HUES64 (cell line): ENCODE measurements around the gene GPX7.
"Not testable (repeated sequence)": the region's sequence is repeated elsewhere in the genome, so short reads cannot be mapped to it uniquely, and the experiment has no call there.

Source experiments
- H3K27ac ChIP-seq: 2 replicates; pipeline ENCODE4 v1.7.0; 2013; ENCODE audit warnings: low read depth, low read length, inconsistent platforms
- H3K27me3 ChIP-seq: 2 replicates; pipeline ENCODE4 v1.6.1; 2013; ENCODE audit warnings: mild to moderate bottlenecking, low read length; ENCODE audit not compliant: insufficient read depth
- H3K36me3 ChIP-seq: 2 replicates; pipeline ENCODE4 v1.6.1; 2013; ENCODE audit warnings: mild to moderate bottlenecking, low read length; ENCODE audit not compliant: insufficient read depth
- H3K4me1 ChIP-seq: 2 replicates; pipeline ENCODE4 v1.6.1; 2013; ENCODE audit warnings: mild to moderate bottlenecking, low read length, moderate library complexity; ENCODE audit not compliant: insufficient read depth
- H3K4me3 ChIP-seq: 2 replicates; pipeline ENCODE4 v1.5.1; 2013; ENCODE audit warnings: mild to moderate bottlenecking, low read length, moderate library complexity
- H3K9ac ChIP-seq: 2 replicates; pipeline ENCODE4 v1.6.1; 2013; ENCODE audit warnings: mild to moderate bottlenecking, low read depth, low read length
- H3K9me3 ChIP-seq: 2 replicates; pipeline ENCODE4 v1.6.1; 2013; ENCODE audit warnings: low read depth, low read length; ENCODE audit not compliant: insufficient read depth
- WGBS: fragments of 150-250, 120-280 bp; methylation state at CpG from one replicate; pipeline ENCODE4 v1.1.7; 2013; ENCODE audit warnings: missing lambda C conversion rate; 5-methylcytosine and 5-hydroxymethylcytosine counted together

GPX7 gene

DNA sequence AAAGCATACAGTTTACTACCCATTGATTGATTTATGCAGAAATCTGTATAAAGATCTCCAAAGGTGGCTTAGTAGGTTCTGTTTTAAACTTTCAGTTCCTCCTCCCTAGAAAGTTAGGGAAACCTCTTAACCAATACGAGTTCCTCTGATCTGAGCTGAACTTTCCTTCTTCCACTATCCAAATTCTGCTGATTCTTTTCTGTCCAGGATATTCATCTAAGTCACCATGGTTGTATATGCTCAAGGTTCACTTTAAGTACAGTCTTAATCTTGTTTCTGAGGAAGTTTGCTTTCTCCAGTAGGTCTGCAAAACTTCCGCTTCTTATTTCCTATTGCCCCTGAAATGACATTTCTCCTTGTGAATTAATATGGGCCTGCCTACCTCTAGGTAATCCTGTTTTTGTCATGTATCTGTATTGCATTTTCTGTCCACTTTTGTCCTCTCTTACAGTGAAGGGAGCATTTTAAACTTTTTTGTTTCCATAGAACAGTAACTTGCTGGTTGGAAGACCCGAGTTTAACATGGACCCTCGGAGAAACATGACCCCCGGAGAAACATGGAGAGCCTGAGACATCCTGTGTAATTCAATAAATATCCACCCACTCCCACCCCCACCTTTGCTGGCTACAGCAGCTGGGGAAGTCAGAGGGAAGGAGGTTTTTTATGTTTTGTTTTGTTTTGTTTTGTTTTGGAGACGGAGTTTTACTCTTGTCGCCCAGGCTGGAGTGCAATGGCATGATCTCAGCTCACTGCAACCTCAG is 32.5 kb upstream of the GPX7 start:
- Histone ChIP-seq H3K9ac (no peak overlapping the region), H3K9me3 (no peaks in the 10 kb centered on the region), H3K27me3 (no peaks in the 10 kb centered on the region), H3K4me3 (no peak overlapping the region), H3K4me1 (peaks cover 6% of the 10 kb centered on the region; the same call in 1 of the 2 replicates), H3K36me3 (no peaks in the 10 kb centered on the region), H3K27ac (no peak overlapping the region)
- 88% methylated on average over 7 of the region's 7 CpGs for WGBS

DNA sequence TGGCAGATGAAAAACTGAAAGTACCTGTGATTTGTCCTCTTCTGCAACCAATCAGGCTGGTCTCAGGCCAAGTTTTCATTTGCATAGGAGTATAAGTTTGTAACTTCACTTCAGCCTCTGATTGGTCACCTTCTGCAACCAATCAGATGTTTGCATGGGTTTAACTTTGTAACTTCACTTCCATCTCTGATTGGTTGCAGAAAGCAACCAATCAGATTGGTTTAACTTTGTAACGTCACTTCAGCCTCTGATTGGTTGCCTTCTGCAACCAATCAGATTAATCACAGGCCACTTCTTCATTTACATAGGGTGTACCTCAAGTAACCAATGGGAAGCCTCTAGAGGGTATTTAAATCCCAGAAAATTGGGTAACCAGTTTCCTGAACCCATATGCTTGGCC is 30.4 kb upstream of the GPX7 start:
- Histone ChIP-seq H3K4me1 (peaks cover 6% of the 10 kb centered on the region; the same call in 1 of the 2 replicates), H3K27me3 (no peaks in the 10 kb centered on the region), H3K9me3 (no peaks in the 10 kb centered on the region), H3K9ac (no peak overlapping the region), H3K36me3 (no peaks in the 10 kb centered on the region), H3K4me3 (no peak overlapping the region), H3K27ac (no peak overlapping the region)
- 90% methylated on average over 1 of the region's 1 CpG for WGBS

DNA sequence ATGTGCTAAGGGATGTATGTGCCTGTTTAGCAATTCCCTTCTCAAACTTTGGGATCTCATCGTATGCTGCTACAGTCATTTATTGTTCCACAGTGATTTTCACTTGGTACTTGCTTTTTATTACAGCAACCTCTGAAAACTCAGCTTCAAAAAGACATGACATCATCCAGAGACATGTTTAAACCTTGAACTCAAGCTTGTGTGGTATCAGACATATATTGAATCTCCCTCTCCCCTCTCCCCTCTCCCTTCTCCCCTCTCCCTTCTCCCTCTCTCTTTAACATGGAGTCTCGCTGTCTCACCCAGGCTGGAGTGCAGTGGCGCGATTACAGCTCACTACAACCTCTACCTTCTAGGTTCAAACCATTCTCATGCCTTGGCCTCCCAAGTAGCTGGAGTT is 29.8 kb upstream of the GPX7 start:
- peaks cover 6% of the 10 kb centered on the region; the same call in 1 of the 2 replicates for H3K4me1 ChIP-seq
- WGBS, result 94% methylated on average over 4 of the region's 4 CpGs
- H3K27ac ChIP-seq, result no peak overlapping the region
- H3K27me3 ChIP-seq, result no peaks in the 10 kb centered on the region
- H3K4me3 ChIP-seq, result no peak overlapping the region
- no peak overlapping the region for H3K9ac ChIP-seq
- H3K36me3 ChIP-seq, result no peaks in the 10 kb centered on the region
- no peaks in the 10 kb centered on the region for H3K9me3 ChIP-seq

DNA sequence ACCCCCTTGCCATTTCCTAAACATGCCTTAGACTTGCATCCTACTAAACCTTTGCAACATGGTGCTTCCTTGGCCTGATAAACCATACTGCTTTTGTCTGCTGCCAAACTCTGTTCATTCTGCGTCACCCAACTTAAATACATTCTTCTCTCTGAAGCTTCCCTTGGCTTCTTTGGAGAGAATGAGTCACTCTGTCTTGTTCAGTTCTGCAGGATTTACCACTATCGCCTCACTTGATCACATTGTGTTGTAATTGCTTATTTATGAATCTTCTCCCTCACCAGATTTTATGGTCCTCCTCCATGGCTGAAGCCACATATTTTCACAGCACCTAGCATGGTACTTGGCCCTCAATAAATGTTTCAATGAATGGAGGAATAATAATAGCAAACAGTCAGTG is 27.6 kb upstream of the GPX7 start:
- Histone ChIP-seq H3K36me3 (no peaks in the 10 kb centered on the region), H3K9ac (no peak overlapping the region), H3K27me3 (no peaks in the 10 kb centered on the region), H3K9me3 (no peaks in the 10 kb centered on the region), H3K4me1 (no peaks in the 10 kb centered on the region), H3K27ac (no peak overlapping the region), H3K4me3 (no peak overlapping the region)
- WGBS, result 78% methylated on average over 1 of the region's 2 CpGs

DNA sequence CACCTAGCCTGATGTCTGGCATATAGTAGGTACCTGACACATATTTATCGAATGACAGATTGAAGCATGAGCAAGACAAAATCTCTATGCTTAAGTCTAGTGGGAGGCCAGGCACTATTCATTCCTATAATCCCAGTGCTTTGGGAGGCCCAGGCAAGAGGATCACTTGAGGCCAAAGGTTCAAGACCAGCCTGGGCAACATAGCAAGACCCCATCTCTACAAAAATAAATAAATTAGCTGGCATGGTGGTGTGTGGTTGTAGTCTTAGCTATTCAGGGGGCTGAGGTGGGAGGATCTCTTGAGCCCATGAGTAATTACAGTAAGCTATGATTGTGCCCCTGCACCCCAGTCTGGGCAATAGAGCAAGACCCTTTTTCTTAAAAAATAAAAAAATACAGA is 26.1 kb upstream of the GPX7 start:
- Histone ChIP-seq H3K9me3 (no peaks in the 10 kb centered on the region), H3K4me3 (no peak overlapping the region), H3K4me1 (no peaks in the 10 kb centered on the region), H3K27ac (no peak overlapping the region), H3K9ac (no peak overlapping the region), H3K36me3 (no peaks in the 10 kb centered on the region), H3K27me3 (no peaks in the 10 kb centered on the region)
- whole genome bisulfite sequencing, result 97% methylated on average over 1 of the region's 1 CpG

DNA sequence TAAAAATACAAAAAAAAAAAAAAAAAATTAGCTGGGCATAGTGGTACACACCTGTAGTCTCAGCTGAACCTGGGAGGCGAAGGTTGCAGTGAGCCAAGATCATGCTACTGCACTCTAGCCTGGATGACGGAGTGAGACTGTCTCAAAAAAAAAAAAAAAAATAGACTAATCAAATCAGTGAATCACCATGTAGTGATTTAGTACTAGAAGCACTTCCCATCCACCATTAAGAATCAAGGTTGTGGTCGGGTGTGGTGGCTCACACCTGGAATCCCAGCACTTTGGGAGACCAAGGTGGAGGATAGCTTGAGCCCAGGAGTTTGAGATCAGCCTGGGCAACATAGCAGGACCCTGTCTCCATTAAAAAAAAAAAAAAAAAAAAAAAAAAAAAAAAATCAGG is 24.1 kb upstream of the GPX7 start:
- not testable (repeated sequence) for H3K4me3 ChIP-seq, H3K9ac ChIP-seq, H3K27me3 ChIP-seq, H3K27ac ChIP-seq, H3K4me1 ChIP-seq, H3K9me3 ChIP-seq, H3K36me3 ChIP-seq
- WGBS, result 90% methylated on average over 3 of the region's 3 CpGs

DNA sequence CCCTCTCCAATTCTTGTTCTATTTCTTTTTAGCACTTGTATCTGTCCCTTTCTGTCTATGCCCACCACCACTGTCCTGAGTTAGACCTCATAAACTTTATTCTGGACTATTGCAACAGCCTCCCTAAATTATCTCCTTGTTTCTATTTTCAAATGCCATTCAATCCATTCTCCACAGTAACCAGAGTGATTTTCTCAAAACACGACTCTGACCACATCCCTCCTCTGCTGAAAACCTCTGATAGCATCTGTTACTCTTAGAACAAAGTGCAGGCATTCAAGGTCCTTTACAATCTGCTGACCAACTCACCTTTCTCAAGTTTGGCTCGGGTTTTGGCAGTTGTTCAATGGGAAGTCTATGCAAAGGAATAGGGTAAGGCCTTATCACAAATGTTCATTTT is 22.8 kb upstream of the GPX7 start:
- H3K36me3 ChIP-seq, result no peaks in the 10 kb centered on the region
- no peak overlapping the region for H3K27ac ChIP-seq
- H3K9me3 ChIP-seq, result no peaks in the 10 kb centered on the region
- no peaks in the 10 kb centered on the region for H3K27me3 ChIP-seq
- H3K4me3 ChIP-seq, result no peak overlapping the region
- WGBS, result 86% methylated on average over 2 of the region's 2 CpGs
- H3K4me1 ChIP-seq, result no peaks in the 10 kb centered on the region
- H3K9ac ChIP-seq, result no peak overlapping the region

DNA sequence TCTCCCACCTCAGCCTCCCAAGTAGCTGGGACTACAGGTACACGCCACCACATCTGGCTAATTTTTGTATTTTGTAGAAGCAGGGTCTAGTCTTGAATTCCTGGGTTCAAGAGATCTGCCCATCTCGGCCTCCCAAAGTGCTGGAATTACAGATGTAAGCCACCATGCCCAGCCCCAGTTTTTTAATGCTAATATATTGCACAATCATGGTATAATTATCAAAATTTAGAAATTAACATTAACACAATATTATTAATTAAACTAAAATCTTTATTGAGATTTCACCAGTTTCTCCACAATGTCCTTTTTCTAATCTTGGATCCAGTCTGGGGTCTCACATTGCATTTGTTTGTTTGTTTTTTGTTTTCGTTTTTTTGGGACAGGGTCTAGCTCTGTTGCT is 21.9 kb upstream of the GPX7 start:
- WGBS, result 96% methylated on average over 3 of the region's 3 CpGs

DNA sequence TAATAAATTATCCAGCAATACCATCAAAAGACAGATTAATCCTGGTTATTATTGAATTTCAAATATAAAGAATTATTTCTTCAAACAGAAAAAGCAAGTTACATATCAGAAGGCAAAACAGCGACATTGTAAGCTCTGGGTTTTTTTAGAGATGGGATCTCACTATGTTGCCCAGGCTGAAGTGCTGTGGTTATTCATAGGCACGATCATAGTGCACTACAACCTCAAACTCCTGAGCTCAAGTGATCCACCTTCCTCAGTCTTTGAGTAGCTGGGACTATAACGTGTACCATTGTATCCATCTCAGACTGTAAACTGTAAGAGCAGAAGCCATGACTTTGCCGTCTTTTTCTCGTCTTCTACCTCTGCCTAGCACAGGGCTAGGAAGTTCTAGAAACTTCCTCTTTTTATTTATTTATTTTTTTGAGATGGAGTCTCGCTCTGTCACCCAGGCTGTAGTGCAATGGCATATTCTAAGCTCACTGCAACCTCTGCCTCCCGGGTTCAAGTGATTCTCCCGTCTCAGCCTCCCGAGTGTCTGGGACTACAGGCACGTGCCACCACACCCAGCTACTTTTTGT is 20.0 kb upstream of the GPX7 start:
- H3K4me3 ChIP-seq, result no peak overlapping the region
- H3K9ac ChIP-seq, result no peak overlapping the region
- 90% methylated on average over 10 of the region's 10 CpGs for WGBS
- no peaks in the 10 kb centered on the region for H3K36me3 ChIP-seq
- H3K9me3 ChIP-seq, result no peaks in the 10 kb centered on the region
- no peaks in the 10 kb centered on the region for H3K27me3 ChIP-seq
- no peaks in the 10 kb centered on the region for H3K4me1 ChIP-seq
- H3K27ac ChIP-seq, result no peak overlapping the region

More for the DNA sequence above, 21.9 kb upstream of the GPX7 start:
- H3K36me3 ChIP-seq, result no peaks in the 10 kb centered on the region
- no peaks in the 10 kb centered on the region for H3K4me1 ChIP-seq
- no peaks in the 10 kb centered on the region for H3K9me3 ChIP-seq
- H3K27ac ChIP-seq, result no peak overlapping the region
- H3K9ac ChIP-seq, result no peak overlapping the region
- H3K4me3 ChIP-seq, result no peak overlapping the region
- H3K27me3 ChIP-seq, result no peaks in the 10 kb centered on the region

DNA sequence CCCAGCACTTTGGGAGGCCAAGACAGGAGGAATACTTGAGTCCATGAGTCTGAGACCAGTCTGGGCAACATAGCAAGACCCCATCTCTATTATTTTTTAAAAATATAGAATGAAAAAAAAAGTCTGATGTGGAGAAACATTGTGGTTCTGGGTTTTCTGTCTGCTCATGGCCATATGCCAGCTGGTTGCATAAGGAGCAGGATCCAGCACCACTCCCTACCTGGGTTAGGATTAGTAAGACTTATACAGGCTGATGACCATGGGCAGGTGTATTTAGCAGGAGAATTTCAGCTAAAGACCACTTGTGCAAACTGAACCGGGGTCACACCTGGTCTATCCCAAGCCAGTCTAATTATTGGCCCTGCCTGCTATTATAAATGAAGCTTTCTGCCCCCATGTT is 16.7 kb upstream of the GPX7 start:
- WGBS, result 96% methylated on average over 1 of the region's 1 CpG
- Histone ChIP-seq H3K27ac (no peak overlapping the region), H3K4me3 (no peak overlapping the region), H3K27me3 (no peaks in the 10 kb centered on the region), H3K4me1 (peaks cover 13% of the 10 kb centered on the region), H3K9me3 (no peaks in the 10 kb centered on the region), H3K9ac (no peak overlapping the region), H3K36me3 (no peaks in the 10 kb centered on the region)

DNA sequence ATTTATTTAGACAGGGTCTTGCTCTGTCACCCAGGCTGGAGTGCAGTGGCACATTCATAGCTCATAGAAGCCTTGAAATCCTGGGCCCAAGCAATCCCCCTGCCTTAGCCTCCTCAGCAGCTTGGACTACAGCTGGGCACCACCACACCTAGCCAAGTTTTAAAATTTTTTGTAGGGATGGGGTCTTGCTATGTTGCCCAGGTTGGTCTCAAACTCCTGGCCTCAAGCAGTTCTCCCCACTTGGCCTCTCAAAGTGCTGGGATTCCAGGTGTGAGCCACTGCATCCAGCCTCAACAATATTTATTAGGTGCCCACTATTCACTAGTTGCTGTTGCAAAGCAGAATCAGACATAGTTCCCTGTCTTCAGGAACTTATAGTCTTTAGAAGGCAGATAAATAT is 14.1 kb upstream of the GPX7 start:
- H3K4me3 ChIP-seq, result no peak overlapping the region
- no peaks in the 10 kb centered on the region for H3K36me3 ChIP-seq
- no peaks in the 10 kb centered on the region for H3K27me3 ChIP-seq
- no peaks in the 10 kb centered on the region for H3K9me3 ChIP-seq
- H3K4me1 ChIP-seq, result peaks cover 16% of the 10 kb centered on the region
- no peak overlapping the region for H3K9ac ChIP-seq
- H3K27ac ChIP-seq, result no peak overlapping the region

DNA sequence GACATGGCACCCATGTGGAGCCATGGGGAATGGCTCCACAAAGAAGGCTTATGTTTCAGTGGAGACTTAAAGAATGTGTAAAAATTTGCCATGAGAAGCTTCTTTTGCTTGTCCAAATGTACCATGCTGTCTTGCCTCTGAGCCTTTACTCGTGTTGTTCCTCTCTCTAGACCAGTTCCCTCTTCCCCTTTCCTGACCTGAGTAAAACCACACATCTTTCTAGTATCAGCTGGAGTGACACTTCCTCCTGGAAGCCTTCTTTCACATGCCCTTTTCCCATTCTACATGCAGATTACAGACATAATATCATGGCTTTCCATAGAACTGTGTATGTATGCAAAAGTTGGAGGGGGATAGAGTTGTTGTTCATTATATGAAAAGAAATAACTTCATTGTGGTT is 13.6 kb upstream of the GPX7 start:
- no peaks in the 10 kb centered on the region for H3K36me3 ChIP-seq
- no peak overlapping the region for H3K9ac ChIP-seq
- no peaks in the 10 kb centered on the region for H3K9me3 ChIP-seq
- WGBS, result 78% methylated on average over 1 of the region's 1 CpG
- H3K27me3 ChIP-seq, result no peaks in the 10 kb centered on the region
- H3K27ac ChIP-seq, result no peak overlapping the region
- no peak overlapping the region for H3K4me3 ChIP-seq
- H3K4me1 ChIP-seq, result peaks cover 16% of the 10 kb centered on the region
